IMR-90 (cell line): Measurements from ENCODE around the gene MMP12. TPM values are rescaled to one million over a fixed set of nuclear protein-coding genes. Genes with fewer than 3 reads are reported as not detected.

ENCODE experiments used
- ATAC-seq: fragments of 200-7000 bp; cut with Tn5 transposase; 2 replicates; pipeline ENCODE4 v1.9.1; 2020; ENCODE audit warnings: low read depth, mild to moderate bottlenecking, moderate library complexity
- BruUV-seq: library from RNA; stranded (reverse); fragments of 400-500 nt; replicated peaks from 2 replicates; lab custom pipeline; 2021; lab: Mats Ljungman, UMichigan
- CTCF ChIA-PET: fragments of 300-600 bp; formaldehyde crosslinking; extraction: SDS; loops from one replicate; lab custom pipeline; 2021; ENCODE audit warnings: antibody characterized with exemption; lab: Yijun Ruan, JAX
- POLR2A ChIA-PET: fragments of 300-600 bp; sonication (Branson Sonifier 250); formaldehyde crosslinking; loops from one replicate; lab custom pipeline; 2022; ENCODE audit warnings: antibody characterized with exemption; ENCODE audit not compliant: unreplicated experiment; lab: Charles Lee
- DNase-seq: peaks from one replicate; pipeline ENCODE4 v3.0.0; 2013
- H2AFZ ChIP-seq: replicated peaks from 2 replicates; pipeline ENCODE3; 2013; ENCODE audit warnings: low read length, mild to moderate bottlenecking; ENCODE audit not compliant: poor library complexity
- H2AK5ac ChIP-seq: 2 replicates; pipeline ENCODE4 v1.6.1; 2013; ENCODE audit warnings: low read depth, low read length, inconsistent platforms
- H2AK9ac ChIP-seq: replicated peaks from 2 replicates; pipeline ENCODE3; 2013; ENCODE audit warnings: mild to moderate bottlenecking, low read depth, low read length, moderate library complexity; ENCODE audit not compliant: poor library complexity
- H2BK120ac ChIP-seq: 2 replicates; pipeline ENCODE4 v1.6.1; 2013; ENCODE audit warnings: low read depth, low read length, inconsistent platforms
- H2BK15ac ChIP-seq: 3 replicates; pipeline ENCODE4 v1.6.1; 2013; ENCODE audit warnings: low read depth, low read length, inconsistent platforms
- H2BK20ac ChIP-seq: 2 replicates; pipeline ENCODE4 v1.6.1; 2013; ENCODE audit warnings: low read depth, mild to moderate bottlenecking, inconsistent platforms, low read length, moderate library complexity
- H2BK5ac ChIP-seq: 2 replicates; pipeline ENCODE4 v1.6.1; 2013; ENCODE audit warnings: mild to moderate bottlenecking, low read depth, low read length, inconsistent platforms; ENCODE audit not compliant: poor library complexity, severe bottlenecking
- H3K14ac ChIP-seq: replicated peaks from 2 replicates; pipeline ENCODE4 v1.6.1; 2013; ENCODE audit warnings: low read depth, low read length, inconsistent platforms
- H3K18ac ChIP-seq: 2 replicates; pipeline ENCODE4 v1.6.1; 2013; ENCODE audit warnings: low read depth, low read length, control low read depth
- H3K23ac ChIP-seq: 2 replicates; pipeline ENCODE4 v1.6.1; 2013; ENCODE audit warnings: low read depth, low read length, inconsistent platforms
- H3K27ac ChIP-seq: 2 replicates; pipeline ENCODE4 v1.5.1; 2013; ENCODE audit warnings: mild to moderate bottlenecking, control low read depth, low read length; ENCODE audit not compliant: insufficient read depth
- H3K27me3 ChIP-seq: 2 replicates; pipeline ENCODE4 v1.6.1; 2013; ENCODE audit warnings: low read length; ENCODE audit not compliant: control insufficient read depth, insufficient read depth
- H3K36me3 ChIP-seq: 2 replicates; pipeline ENCODE4 v1.6.1; 2013; ENCODE audit warnings: low read length, mixed read lengths; ENCODE audit not compliant: control insufficient read depth, insufficient read depth
- H3K4ac ChIP-seq: 2 replicates; pipeline ENCODE4 v1.6.1; 2013; ENCODE audit warnings: low read depth, low read length, inconsistent platforms
- H3K4me1 ChIP-seq: 2 replicates; pipeline ENCODE4 v1.6.1; 2013; ENCODE audit warnings: low read length, mixed read lengths; ENCODE audit not compliant: control insufficient read depth, insufficient read depth
- H3K4me2 ChIP-seq: 2 replicates; pipeline ENCODE4 v1.6.1; 2013; ENCODE audit warnings: low read depth, mild to moderate bottlenecking, control low read depth, low read length, moderate library complexity
- H3K4me3 ChIP-seq: 2 replicates; pipeline ENCODE4 v1.5.1; 2013; ENCODE audit warnings: low read depth, mild to moderate bottlenecking, control low read depth, low read length, moderate library complexity; ENCODE audit not compliant: insufficient read depth
- H3K56ac ChIP-seq: 2 replicates; pipeline ENCODE4 v1.6.1; 2013; ENCODE audit warnings: low read length, inconsistent platforms; ENCODE audit not compliant: insufficient read depth; ENCODE audit errors: extremely low read depth
- H3K79me1 ChIP-seq, 2 experiments: 2 replicates each; pipeline ENCODE4 v1.6.1; 2013; ENCODE audit warnings: low read length in 2 of 2, inconsistent platforms in 1 of 2, low read depth in 1 of 2
- H3K9ac ChIP-seq: 2 replicates; pipeline ENCODE4 v1.6.1; 2013; ENCODE audit warnings: low read depth, low read length, control low read depth
- H3K9me1 ChIP-seq: 2 replicates; pipeline ENCODE4 v1.6.1; 2013; ENCODE audit warnings: low read length, inconsistent platforms; ENCODE audit not compliant: insufficient read depth
- H3K9me3 ChIP-seq: 2 replicates; pipeline ENCODE4 v1.6.1; 2013; ENCODE audit warnings: low read length; ENCODE audit not compliant: control insufficient read depth, insufficient read depth
- H4K20me1 ChIP-seq: 2 replicates; pipeline ENCODE4 v1.6.1; 2013; ENCODE audit warnings: low read length, inconsistent platforms; ENCODE audit not compliant: insufficient read depth
- H4K5ac ChIP-seq: 2 replicates; pipeline ENCODE4 v1.6.1; 2013; ENCODE audit warnings: mild to moderate bottlenecking, low read depth, low read length, control low read depth
- H4K8ac ChIP-seq, 2 experiments: 2 replicates each; pipeline ENCODE4 v1.6.1; 2013; ENCODE audit warnings: low read depth in 2 of 2, low read length in 2 of 2, control low read depth in 1 of 2, inconsistent platforms in 1 of 2
- H4K91ac ChIP-seq: 2 replicates; pipeline ENCODE4 v1.6.1; 2013; ENCODE audit warnings: low read depth, low read length, inconsistent platforms; ENCODE audit not compliant: insufficient read depth
- BHLHE40 ChIP-seq: fragments of 150-350 bp; IDR thresholded peaks from 2 replicates; pipeline ENCODE4 v1.6.1; 2016; ENCODE audit warnings: mild to moderate bottlenecking, low read depth, low read length
- CEBPB ChIP-seq: IDR thresholded peaks from 2 replicates; pipeline ENCODE4 v1.6.1; 2012; ENCODE audit warnings: low read depth, low read length, improper control_type of control experiment
- CHD1 ChIP-seq: IDR thresholded peaks from 2 replicates; pipeline ENCODE4 v1.6.1; 2012; ENCODE audit warnings: low read depth, low read length, improper control_type of control experiment
- FOS ChIP-seq: fragments of 150-350 bp; IDR thresholded peaks from 2 replicates; pipeline ENCODE4 v1.6.1; 2016; ENCODE audit warnings: low read depth, low read length
- MAFK ChIP-seq: IDR thresholded peaks from 2 replicates; pipeline ENCODE4 v1.6.1; 2012; ENCODE audit warnings: low read depth, low read length, improper control_type of control experiment
- MAZ ChIP-seq: IDR thresholded peaks from 2 replicates; pipeline ENCODE4 v1.6.1; 2012; ENCODE audit warnings: low read depth, mild to moderate bottlenecking, low read length, improper control_type of control experiment, moderate library complexity, borderline replicate concordance
- MXI1 ChIP-seq: IDR thresholded peaks from 2 replicates; pipeline ENCODE4 v1.6.1; 2012; ENCODE audit warnings: low read depth, mild to moderate bottlenecking, low read length, moderate library complexity, borderline replicate concordance
- NFE2L2 ChIP-seq: fragments of 150-350 bp; IDR thresholded peaks from 2 replicates; pipeline ENCODE4 v1.6.1; 2016; ENCODE audit warnings: low read depth, mild to moderate bottlenecking, low read length
- POLR2A ChIP-seq: IDR thresholded peaks from 2 replicates; pipeline ENCODE4 v1.6.1; 2012; ENCODE audit warnings: mild to moderate bottlenecking, low read depth, low read length
- RAD21 ChIP-seq: IDR thresholded peaks from 2 replicates; pipeline ENCODE4 v1.6.1; 2012; ENCODE audit warnings: low read length, improper control_type of control experiment
- RCOR1 ChIP-seq: IDR thresholded peaks from 2 replicates; pipeline ENCODE4 v1.6.1; 2012; ENCODE audit warnings: mild to moderate bottlenecking, low read length, improper control_type of control experiment; ENCODE audit not compliant: insufficient replicate concordance
- RFX5 ChIP-seq: IDR thresholded peaks from 2 replicates; pipeline ENCODE4 v1.8.0; 2012; ENCODE audit warnings: low read depth, mild to moderate bottlenecking, low read length, moderate library complexity
- SMC3 ChIP-seq: fragments of 150-350 bp; IDR thresholded peaks from 2 replicates; pipeline ENCODE4 v1.6.1; 2016; ENCODE audit warnings: low read depth, mild to moderate bottlenecking, antibody characterized with exemption, low read length, moderate library complexity
- WGBS, 2 experiments: methylation state at CpG; one replicate each; pipeline versions ENCODE4 v1.1.5 to v1.1.7; 2013; ENCODE audit warnings: missing lambda C conversion rate in 2 of 2; ENCODE audit not compliant: insufficient read length in 1 of 2; ENCODE audit errors: extremely low coverage in 2 of 2; 5-methylcytosine and 5-hydroxymethylcytosine counted together
- dilution Hi-C: fragments of 300-500 bp; cut with HindIII; formaldehyde crosslinking; loops from one replicate; pipeline ENCODE4 v1.14.3; 2018; ENCODE audit warnings: low sequenced_read_pairs; ENCODE audit not compliant: unreplicated experiment
- in situ Hi-C: fragments of 300-500 bp; cut with MboI; formaldehyde crosslinking; loops from 3 replicates; pipeline ENCODE4 v1.14.3; 2019; ENCODE audit warnings: low sequenced_read_pairs, inconsistent platforms, mixed read lengths
- intact Hi-C: fragments of 100-400 bp; cut with micrococcal nuclease; formaldehyde crosslinking; loops from 2 replicates; pipeline ENCODE4 v1.10.0; 2022
- polyA plus RNA-seq, 3 experiments: library from polyadenylated mRNA; depleted of rRNA; stranded (reverse); fragments of >200 nt; gene quantifications; 2 replicates each; pipeline ENCODE4 v1.2.3, GENCODE V29; 2012; ENCODE audit warnings: low replicate concordance in 1 of 3
- total RNA-seq: library from RNA; depleted of rRNA; stranded (reverse); fragments of >200 nt; gene quantifications from 2 replicates; pipeline ENCODE4 v1.2.3, GENCODE V29; 2012
- TF ChIP-seq, protein P1 (sequence below): fragments of 150-350 bp; IDR thresholded peaks from 2 replicates; pipeline ENCODE4 v1.6.1; 2017; ENCODE audit warnings: mild to moderate bottlenecking, antibody characterized with exemption, low read length, low read depth
- TF ChIP-seq, protein P2 (sequence below): conservative IDR thresholded peaks from 2 replicates; pipeline ENCODE4 v1.5.1; 2012; ENCODE audit warnings: mild to moderate bottlenecking, low read depth, low read length, improper control_type of control experiment
- TF ChIP-seq, protein P3 (sequence below): fragments of 150-350 bp; IDR thresholded peaks from 2 replicates; pipeline ENCODE4 v1.6.1; 2016; ENCODE audit warnings: low read depth, mild to moderate bottlenecking, low read length, moderate library complexity, borderline replicate concordance

MMP12 gene
- total and polyA plus RNA-seq, 2 of the 4 experiments (the other 2 are of a cell fraction) = not detected

DNA sequence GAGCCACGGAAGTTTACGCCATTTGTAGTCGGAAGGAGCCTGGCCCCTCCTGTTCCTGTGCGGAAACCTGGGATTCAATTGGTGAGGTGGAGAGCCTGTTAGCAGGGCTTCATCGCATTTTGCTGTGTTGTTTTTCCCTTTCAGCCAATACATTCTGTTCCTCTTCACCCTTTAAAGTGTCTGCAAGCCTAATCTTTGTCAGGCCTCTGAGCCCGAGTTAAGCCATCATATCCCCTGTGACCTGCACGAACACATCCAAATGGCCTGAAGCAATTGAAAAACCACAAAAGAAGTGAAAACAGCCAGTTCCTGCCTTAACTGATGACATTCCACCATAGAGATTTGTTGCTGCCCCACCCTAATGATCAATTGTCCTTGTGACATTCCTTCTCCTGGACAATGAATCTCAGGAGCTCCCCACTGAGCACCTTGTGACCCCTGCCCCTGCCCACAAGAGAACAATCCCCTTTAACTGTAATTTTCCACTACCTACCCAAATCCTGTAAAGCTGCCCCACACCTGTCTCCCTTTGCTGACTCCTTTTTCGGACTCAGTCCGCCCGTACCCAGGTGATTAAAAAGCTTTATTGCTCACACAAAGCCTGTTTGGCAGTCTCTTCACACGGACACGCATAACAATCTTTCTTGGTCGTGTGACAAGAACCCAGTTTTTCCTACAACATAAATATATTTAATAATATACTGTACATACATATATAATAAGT, 37.1 kb upstream of the MMP12 start:
- Histone ChIP-seq H2AK5ac (no peak overlapping the region), H3K27ac (no peak overlapping the region), H3K9me3 (no peaks in the 10 kb centered on the region), H3K4me2 (no peak overlapping the region), H3K18ac (no peak overlapping the region), H2AFZ (no peak overlapping the region), H3K9me1 (no peaks in the 10 kb centered on the region), H3K4me1 (no peaks in the 10 kb centered on the region), H4K20me1 (no peaks in the 10 kb centered on the region), H2BK5ac (no peak overlapping the region), H4K8ac (no peak overlapping the region), H2BK120ac (no peak overlapping the region), H3K27me3 (no peaks in the 10 kb centered on the region; the same call in 1 of the 2 replicates), H3K9ac (no peak overlapping the region), H3K14ac (no peak overlapping the region), H3K79me1 (no peaks in the 10 kb centered on the region), H3K4me3 (no peak overlapping the region), H2BK20ac (no peak overlapping the region), H2AK9ac (no peak overlapping the region), H3K36me3 (no peaks in the 10 kb centered on the region), H4K91ac (no peak overlapping the region), H4K5ac (no peak overlapping the region), H3K4ac (no peak overlapping the region), H3K56ac (no peak overlapping the region), H3K23ac (no peak overlapping the region), H2BK15ac (no peak overlapping the region)
- no TSS peak for BruUV-seq
- intact Hi-C loops (no loop called here), in situ Hi-C loops (no loop called here), dilution Hi-C loops (no loop called here)
- DNase-seq = no peak
- TF ChIP-seq, protein P1, sequence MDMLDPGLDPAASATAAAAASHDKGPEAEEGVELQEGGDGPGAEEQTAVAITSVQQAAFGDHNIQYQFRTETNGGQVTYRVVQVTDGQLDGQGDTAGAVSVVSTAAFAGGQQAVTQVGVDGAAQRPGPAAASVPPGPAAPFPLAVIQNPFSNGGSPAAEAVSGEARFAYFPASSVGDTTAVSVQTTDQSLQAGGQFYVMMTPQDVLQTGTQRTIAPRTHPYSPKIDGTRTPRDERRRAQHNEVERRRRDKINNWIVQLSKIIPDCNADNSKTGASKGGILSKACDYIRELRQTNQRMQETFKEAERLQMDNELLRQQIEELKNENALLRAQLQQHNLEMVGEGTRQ = no peak
- no peak for TF ChIP-seq MXI1
- TF ChIP-seq, protein P2, sequence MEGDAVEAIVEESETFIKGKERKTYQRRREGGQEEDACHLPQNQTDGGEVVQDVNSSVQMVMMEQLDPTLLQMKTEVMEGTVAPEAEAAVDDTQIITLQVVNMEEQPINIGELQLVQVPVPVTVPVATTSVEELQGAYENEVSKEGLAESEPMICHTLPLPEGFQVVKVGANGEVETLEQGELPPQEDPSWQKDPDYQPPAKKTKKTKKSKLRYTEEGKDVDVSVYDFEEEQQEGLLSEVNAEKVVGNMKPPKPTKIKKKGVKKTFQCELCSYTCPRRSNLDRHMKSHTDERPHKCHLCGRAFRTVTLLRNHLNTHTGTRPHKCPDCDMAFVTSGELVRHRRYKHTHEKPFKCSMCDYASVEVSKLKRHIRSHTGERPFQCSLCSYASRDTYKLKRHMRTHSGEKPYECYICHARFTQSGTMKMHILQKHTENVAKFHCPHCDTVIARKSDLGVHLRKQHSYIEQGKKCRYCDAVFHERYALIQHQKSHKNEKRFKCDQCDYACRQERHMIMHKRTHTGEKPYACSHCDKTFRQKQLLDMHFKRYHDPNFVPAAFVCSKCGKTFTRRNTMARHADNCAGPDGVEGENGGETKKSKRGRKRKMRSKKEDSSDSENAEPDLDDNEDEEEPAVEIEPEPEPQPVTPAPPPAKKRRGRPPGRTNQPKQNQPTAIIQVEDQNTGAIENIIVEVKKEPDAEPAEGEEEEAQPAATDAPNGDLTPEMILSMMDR = no peak
- TF ChIP-seq RAD21 = no peak
- no peak for TF ChIP-seq SMC3
- TF ChIP-seq BHLHE40 = no peak
- no peak for TF ChIP-seq MAZ
- TF ChIP-seq NFE2L2 = no peak
- TF ChIP-seq FOS = no peak
- no peak for TF ChIP-seq CHD1
- TF ChIP-seq MAFK = no peak
- TF ChIP-seq RFX5 = no peak
- no peak for TF ChIP-seq CEBPB
- no peak for TF ChIP-seq RCOR1
- TF ChIP-seq POLR2A = no peak
- TF ChIP-seq, protein P3, sequence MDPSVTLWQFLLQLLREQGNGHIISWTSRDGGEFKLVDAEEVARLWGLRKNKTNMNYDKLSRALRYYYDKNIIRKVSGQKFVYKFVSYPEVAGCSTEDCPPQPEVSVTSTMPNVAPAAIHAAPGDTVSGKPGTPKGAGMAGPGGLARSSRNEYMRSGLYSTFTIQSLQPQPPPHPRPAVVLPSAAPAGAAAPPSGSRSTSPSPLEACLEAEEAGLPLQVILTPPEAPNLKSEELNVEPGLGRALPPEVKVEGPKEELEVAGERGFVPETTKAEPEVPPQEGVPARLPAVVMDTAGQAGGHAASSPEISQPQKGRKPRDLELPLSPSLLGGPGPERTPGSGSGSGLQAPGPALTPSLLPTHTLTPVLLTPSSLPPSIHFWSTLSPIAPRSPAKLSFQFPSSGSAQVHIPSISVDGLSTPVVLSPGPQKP = no peak
- 90% methylated on average over 4 of the region's 13 CpGs; no CpG with 5 or more reads in 1 of the 2 experiments for WGBS, 2 experiments
- CTCF ChIA-PET = no interaction called here
- no peak for ATAC-seq
- POLR2A ChIA-PET = no interaction called here
